Left lung (tissue), 10 donors: ENCODE data around the gene VPS41. TPM values are rescaled to one million over a fixed set of nuclear protein-coding genes. Genes with fewer than 3 reads are reported as not detected.

Experiments
- ATAC-seq: fragments of 200-7000 bp; cut with Tn5 transposase; one replicate; pipeline ENCODE4 v1.9.1; 2020; ENCODE audit warnings: moderate library complexity
- DNase-seq, 4 donors: peaks; one replicate each; pipeline ENCODE4 v3.0.0-alpha.2; 2013 to 2020
- H3K27ac ChIP-seq, 2 donors: fragments of 200-600 bp; sonication (generic) in 1 of 2; one replicate each; pipeline versions ENCODE4 v1.5.0 to v1.8.0; 2020 to 2021
- H3K27me3 ChIP-seq, 2 donors: fragments of 200-600 bp; sonication (generic) in 1 of 2; one replicate each; pipeline versions ENCODE4 v1.5.0 to v1.8.0; 2020 to 2021
- H3K36me3 ChIP-seq, 2 donors: fragments of 200-600 bp; sonication (generic) in 1 of 2; one replicate each; pipeline versions ENCODE4 v1.5.0 to v1.8.0; 2020 to 2021
- H3K4me1 ChIP-seq, 2 donors: fragments of 200-600 bp; one replicate each; pipeline ENCODE4 v1.8.0; 2021
- H3K4me3 ChIP-seq, 2 donors: fragments of 200-600 bp; sonication (generic) in 1 of 2; one replicate each; pipeline versions ENCODE4 v1.5.0 to v1.8.0; 2020 to 2021; ENCODE audit warnings: mild to moderate bottlenecking in 1 of 2
- H3K9me3 ChIP-seq, 2 donors: fragments of 200-600 bp; sonication (generic) in 1 of 2; one replicate each; pipeline versions ENCODE4 v1.5.0 to v1.8.0; 2020 to 2021
- intact Hi-C, 2 donors: fragments of 100-400 bp; cut with DNase I; formaldehyde crosslinking; loops; one replicate each; pipeline versions ENCODE4 v1.11.2 to v1.14.2; 2022
- polyA plus RNA-seq, 6 donors: library from polyadenylated mRNA; unstranded; fragments of 120-200 nt; gene quantifications; one replicate each; pipeline ENCODE4 v1.2.1, GENCODE V29; 2013; ENCODE audit not compliant: insufficient read length in 6 of 6
- total RNA-seq, 2 donors: library from RNA; stranded (reverse); fragmentation: NEBNext Ultra II Directional; extraction: Animal tissue kit (Norgen Biotek cat#: 25700); gene quantifications; one replicate each; pipeline ENCODE4 v1.2.1, GENCODE V29; 2021
- TF ChIP-seq, protein P1 (sequence below), 2 donors: fragments of 200-600 bp; sonication (generic) in 1 of 2; IDR thresholded peaks; one replicate each; pipeline versions ENCODE4 v1.5.0 to v1.8.0; 2021; ENCODE audit warnings: antibody characterized with exemption in 2 of 2
- donor health status: DM: no; HTN: yes; CAD: no.
- donor health status: DM: no; HTN: no; CAD: no.

The VPS41 gene
- total and polyA plus RNA-seq, 8 donors = 63.0 to 99.9 (median 82.3) TPM

DNA sequence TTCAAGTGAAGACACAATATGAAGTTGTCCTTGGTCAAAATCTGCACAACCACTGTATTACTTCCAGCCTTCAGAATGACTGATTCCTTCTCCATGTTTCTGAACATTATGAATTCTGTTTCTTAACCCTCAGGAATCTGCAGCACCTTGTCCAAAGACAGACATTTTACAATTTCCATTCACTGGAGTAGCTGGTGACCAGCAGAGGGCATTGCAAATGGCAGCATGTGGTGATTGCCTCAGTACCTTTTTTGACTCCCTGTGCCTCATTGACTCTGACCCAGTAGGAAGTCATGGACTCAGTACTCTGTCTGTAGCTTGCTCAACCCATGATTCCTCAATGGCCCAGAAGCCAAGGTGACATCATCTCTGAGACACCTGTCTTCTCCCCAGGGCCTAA lies 879 bp upstream of the VPS41 start:
- intact Hi-C loops = no loop called here

DNA sequence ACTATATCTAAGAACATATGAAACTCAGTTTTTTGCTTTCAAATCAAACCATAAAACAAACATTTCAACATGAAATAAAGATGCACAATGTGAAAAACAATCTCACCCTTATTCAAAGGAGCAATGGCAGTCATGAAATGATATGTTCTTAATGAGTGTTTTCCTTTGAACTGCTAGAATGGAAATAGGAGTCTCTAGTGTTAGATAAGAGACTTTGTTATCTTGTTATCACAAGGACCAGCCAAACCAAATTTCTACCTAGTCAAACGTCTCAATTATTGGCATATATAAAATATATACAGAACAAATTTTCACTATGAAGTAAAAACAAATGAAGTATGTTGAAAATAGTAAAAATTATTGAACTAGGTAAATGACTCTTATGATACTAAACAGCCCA lies 1.2 kb downstream of the VPS41 start:
- H3K27ac ChIP-seq = no peak overlapping the region
- no peak for DNase-seq
- H3K4me3 ChIP-seq = peak overlapping the region in 1 of 2 donors; percentile 90
- intact Hi-C loops = no loop called here
- H3K9me3 ChIP-seq = no peaks in the 10 kb centered on the region
- TF ChIP-seq, protein P1, sequence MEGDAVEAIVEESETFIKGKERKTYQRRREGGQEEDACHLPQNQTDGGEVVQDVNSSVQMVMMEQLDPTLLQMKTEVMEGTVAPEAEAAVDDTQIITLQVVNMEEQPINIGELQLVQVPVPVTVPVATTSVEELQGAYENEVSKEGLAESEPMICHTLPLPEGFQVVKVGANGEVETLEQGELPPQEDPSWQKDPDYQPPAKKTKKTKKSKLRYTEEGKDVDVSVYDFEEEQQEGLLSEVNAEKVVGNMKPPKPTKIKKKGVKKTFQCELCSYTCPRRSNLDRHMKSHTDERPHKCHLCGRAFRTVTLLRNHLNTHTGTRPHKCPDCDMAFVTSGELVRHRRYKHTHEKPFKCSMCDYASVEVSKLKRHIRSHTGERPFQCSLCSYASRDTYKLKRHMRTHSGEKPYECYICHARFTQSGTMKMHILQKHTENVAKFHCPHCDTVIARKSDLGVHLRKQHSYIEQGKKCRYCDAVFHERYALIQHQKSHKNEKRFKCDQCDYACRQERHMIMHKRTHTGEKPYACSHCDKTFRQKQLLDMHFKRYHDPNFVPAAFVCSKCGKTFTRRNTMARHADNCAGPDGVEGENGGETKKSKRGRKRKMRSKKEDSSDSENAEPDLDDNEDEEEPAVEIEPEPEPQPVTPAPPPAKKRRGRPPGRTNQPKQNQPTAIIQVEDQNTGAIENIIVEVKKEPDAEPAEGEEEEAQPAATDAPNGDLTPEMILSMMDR (IDR thresholded peaks at IDR 0.05) = no peak
- no peaks in the 10 kb centered on the region for H3K27me3 ChIP-seq
- no peak for ATAC-seq
- no peaks in the 10 kb centered on the region for H3K36me3 ChIP-seq
- peaks cover 0 to 18% of the 10 kb centered on the region in 2 donors for H3K4me1 ChIP-seq

More for the DNA sequence above, 879 bp upstream of the VPS41 start:
- Histone ChIP-seq H3K9me3 (no peaks in the 10 kb centered on the region), H3K27me3 (no peaks in the 10 kb centered on the region), H3K4me1 (peaks cover 0 to 18% of the 10 kb centered on the region in 2 donors), H3K4me3 (no peak overlapping the region), H3K27ac (no peak overlapping the region), H3K36me3 (no peaks in the 10 kb centered on the region)
- DNase-seq (no peak), ATAC-seq (no peak)
- TF ChIP-seq, protein P1 (IDR thresholded peaks at IDR 0.05) = no peak

DNA sequence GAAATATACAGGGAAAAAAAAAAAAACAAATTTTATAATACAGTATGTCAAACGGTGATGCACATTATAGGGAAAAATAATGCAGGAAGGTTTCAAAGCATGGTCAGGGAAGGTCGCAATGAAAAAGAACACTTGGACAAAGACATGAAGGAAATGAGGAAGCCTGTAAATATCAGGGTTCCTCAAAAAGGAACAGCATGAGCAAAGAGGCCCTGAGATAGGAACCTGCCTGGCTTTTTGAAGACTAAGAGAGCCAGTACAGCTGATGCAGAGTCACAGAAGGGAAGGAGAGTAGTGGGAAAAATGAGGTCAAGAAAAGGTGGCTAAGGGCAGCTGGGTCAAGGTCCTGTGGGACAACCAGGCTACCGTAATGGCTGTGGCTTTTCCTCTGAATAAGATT lies 1.9 kb downstream of the VPS41 start:
- DNase-seq (no peak), ATAC-seq (no peak)
- Histone ChIP-seq H3K9me3 (no peaks in the 10 kb centered on the region), H3K36me3 (no peaks in the 10 kb centered on the region), H3K27me3 (no peaks in the 10 kb centered on the region), H3K4me1 (peaks cover 0 to 18% of the 10 kb centered on the region in 2 donors), H3K4me3 (no peak overlapping the region), H3K27ac (no peak overlapping the region)
- TF ChIP-seq, protein P1 (IDR thresholded peaks at IDR 0.05) = no peak
- intact Hi-C loops = no loop called here

DNA sequence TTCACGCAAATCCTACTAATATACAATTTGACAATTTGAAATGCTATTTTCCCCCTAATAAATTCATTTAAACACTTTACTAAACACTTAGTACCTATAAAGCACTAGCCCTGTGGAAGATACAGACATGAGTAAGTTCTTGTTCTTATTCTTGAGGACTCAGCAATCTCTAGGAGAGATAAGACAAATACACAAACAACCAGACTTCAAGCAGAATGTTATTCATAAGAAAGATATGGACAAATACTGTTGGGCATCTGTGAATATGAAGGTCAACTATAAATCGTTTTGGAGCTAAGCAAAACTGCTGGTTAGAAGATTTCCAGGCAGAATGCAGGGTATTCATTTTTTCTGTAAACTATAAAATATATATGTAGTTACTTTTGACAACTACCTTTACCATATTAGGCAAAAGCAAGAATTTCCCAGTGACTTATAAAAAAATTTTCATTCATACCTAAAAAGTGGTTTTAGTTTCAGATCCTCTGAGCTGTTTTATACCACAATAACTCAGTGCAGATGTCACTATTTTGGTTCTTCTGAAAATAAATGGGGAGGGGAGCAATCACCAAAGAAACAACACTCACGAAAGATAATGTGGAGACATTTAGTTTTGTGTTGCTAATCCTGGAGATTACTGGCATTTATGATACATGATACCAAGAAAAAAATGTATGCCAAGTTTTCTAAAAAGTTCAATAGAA lies 3.8 kb downstream of the VPS41 start:
- Histone ChIP-seq H3K36me3 (no peaks in the 10 kb centered on the region), H3K4me3 (no peak overlapping the region), H3K27me3 (no peaks in the 10 kb centered on the region), H3K4me1 (peaks cover 0 to 18% of the 10 kb centered on the region in 2 donors), H3K27ac (no peak overlapping the region), H3K9me3 (no peaks in the 10 kb centered on the region)
- intact Hi-C loops = no loop called here
- no peak for DNase-seq
- TF ChIP-seq, protein P1 (IDR thresholded peaks at IDR 0.05) = no peak
- no peak for ATAC-seq

DNA sequence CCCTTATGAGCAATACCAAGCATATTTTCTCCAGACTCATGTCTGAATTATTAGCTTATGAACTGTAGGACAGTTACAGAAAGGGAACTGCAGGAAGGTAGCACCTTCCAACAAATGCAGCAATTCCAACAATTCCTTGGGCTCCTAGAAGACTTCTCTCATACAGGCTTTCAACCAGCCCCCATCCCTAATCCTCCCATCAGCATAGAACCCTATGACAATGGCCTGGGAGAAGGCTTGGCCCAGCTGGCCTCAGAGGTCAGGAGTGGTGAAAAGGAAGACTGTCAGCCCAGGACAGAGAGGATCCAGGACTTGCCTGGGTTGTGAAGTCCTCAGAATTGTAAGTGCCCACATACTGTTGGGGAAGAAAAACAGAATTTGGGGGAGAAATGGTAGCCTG lies 5.9 kb downstream of the VPS41 start:
- intact Hi-C loops = no loop called here
- no peaks in the 10 kb centered on the region for H3K27me3 ChIP-seq
- peaks cover 0 to 15% of the 10 kb centered on the region in 2 donors for H3K4me1 ChIP-seq
- no peaks in the 10 kb centered on the region for H3K9me3 ChIP-seq
- DNase-seq (no peak), ATAC-seq (no peak)
- TF ChIP-seq, protein P1 (IDR thresholded peaks at IDR 0.05) = no peak
- H3K27ac ChIP-seq = no peak overlapping the region
- peaks cover 0 to under 1% of the 10 kb centered on the region in 2 donors for H3K36me3 ChIP-seq
- H3K4me3 ChIP-seq = no peak overlapping the region
